Endodermal cell (in vitro differentiated cells): Measurements from ENCODE around the gene PRSS8. TPM values are rescaled to one million over a fixed set of nuclear protein-coding genes. Genes with fewer than 3 reads are reported as not detected.

Source experiments
- DNase-seq: peaks from one replicate; pipeline ENCODE4 v3.0.0-alpha.2; 2017
- H3K27ac ChIP-seq: 2 replicates; pipeline ENCODE4 v1.5.1; 2013; ENCODE audit warnings: mild to moderate bottlenecking, low read depth, low read length, moderate library complexity
- H3K27me3 ChIP-seq: 2 replicates; pipeline ENCODE4 v1.6.1; 2013; ENCODE audit warnings: mild to moderate bottlenecking, low read length, moderate library complexity; ENCODE audit not compliant: insufficient read depth, control insufficient read depth, poor library complexity, severe bottlenecking
- H3K36me3 ChIP-seq: 2 replicates; pipeline ENCODE4 v1.7.0; 2013; ENCODE audit warnings: mild to moderate bottlenecking, low read length, moderate library complexity; ENCODE audit not compliant: control insufficient read depth, insufficient read depth
- H3K4me1 ChIP-seq: one replicate; pipeline ENCODE4 v1.7.0; 2013; ENCODE audit warnings: low read length; ENCODE audit not compliant: control insufficient read depth, insufficient read depth
- H3K4me3 ChIP-seq: 2 replicates; pipeline ENCODE4 v1.5.1; 2013; ENCODE audit warnings: mild to moderate bottlenecking, low read length, moderate library complexity
- H3K9ac ChIP-seq: 2 replicates; pipeline ENCODE4 v1.6.1; 2013; ENCODE audit warnings: mild to moderate bottlenecking, low read length, moderate library complexity; ENCODE audit not compliant: poor library complexity, severe bottlenecking; ENCODE audit errors: extremely low read depth
- H3K9me3 ChIP-seq: 2 replicates; pipeline ENCODE4 v1.6.1; 2013; ENCODE audit warnings: mild to moderate bottlenecking, low read length, moderate library complexity; ENCODE audit not compliant: control insufficient read depth
- H3K27ac Mint-ChIP-seq: 2 replicates; pipeline ENCODE4 v1.8.0; 2020; ENCODE audit warnings: mixed read lengths
- H3K27me3 Mint-ChIP-seq: 2 replicates; pipeline ENCODE4 v1.8.0; 2021; ENCODE audit warnings: mild to moderate bottlenecking, mixed read lengths; ENCODE audit not compliant: insufficient read depth
- H3K36me3 Mint-ChIP-seq: 2 replicates; pipeline ENCODE4 v1.8.0; 2020; ENCODE audit warnings: low read depth, mixed read lengths
- H3K4me1 Mint-ChIP-seq: 2 replicates; pipeline ENCODE4 v1.8.0; 2020; ENCODE audit warnings: mixed read lengths
- H3K4me3 Mint-ChIP-seq: 2 replicates; pipeline ENCODE4 v1.8.0; 2020; ENCODE audit warnings: mild to moderate bottlenecking, moderate library complexity, mixed read lengths
- H3K9me3 Mint-ChIP-seq: 2 replicates; pipeline ENCODE4 v1.8.0; 2020; ENCODE audit warnings: mild to moderate bottlenecking, mixed read lengths
- CTCF ChIP-seq: fragments of 200-600 bp; sonication (generic); conservative IDR thresholded peaks from 2 replicates; pipeline ENCODE4 v1.5.0; 2021; ENCODE audit warnings: antibody characterized with exemption, mild to moderate bottlenecking
- WGBS, 2 experiments: methylation state at CpG; one replicate each; pipeline versions ENCODE4 v1.1.5 to v1.1.7; 2013; ENCODE audit warnings: missing lambda C conversion rate in 2 of 2, mixed read lengths in 1 of 2; ENCODE audit not compliant: insufficient coverage in 1 of 2, insufficient read length in 1 of 2; 5-methylcytosine and 5-hydroxymethylcytosine counted together
- total RNA-seq, 2 donors: library from RNA; stranded (reverse); fragmentation: NEBNext Ultra II Directional in 1 of 2; extraction: Animal tissue kit (Norgen Biotek cat#: 25700) in 1 of 2; gene quantifications; 2 replicates in 1 of 2; 3 replicates in 1 of 2; pipeline ENCODE4 v1.2.1, GENCODE V29; 2021

The PRSS8 gene
- total RNA-seq, 2 donors from 2014 or later = 79.7 to 80.1 TPM

DNA sequence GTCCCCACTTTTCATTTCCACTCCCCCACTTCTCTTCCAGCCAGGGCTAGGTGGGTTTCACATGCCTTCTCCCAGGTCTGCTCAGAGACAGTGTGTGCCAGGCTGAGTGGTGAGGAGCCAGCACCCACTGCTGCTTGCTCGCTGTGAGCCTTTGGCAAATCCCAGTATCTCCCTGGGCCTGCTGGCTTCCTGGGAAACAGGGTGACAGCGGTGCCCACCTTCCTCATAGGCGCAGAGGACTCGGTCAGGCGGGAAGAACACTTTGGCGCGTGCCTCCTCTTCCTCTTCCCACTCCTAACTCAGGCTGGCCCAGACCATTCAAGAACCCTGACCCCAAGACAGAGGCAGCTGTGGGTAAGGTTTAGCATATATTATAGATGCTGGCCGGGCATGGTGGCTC lies 46.3 kb downstream of the PRSS8 start:
- Mint-ChIP-seq H3K9me3 (no peaks in the 10 kb centered on the region), H3K36me3 (peaks cover 16% of the 10 kb centered on the region), H3K4me3 (no peak overlapping the region), H3K27me3 (no peaks in the 10 kb centered on the region), H3K4me1 (peaks cover 1% of the 10 kb centered on the region), H3K27ac (no peak overlapping the region)
- Histone ChIP-seq H3K27ac (no peak overlapping the region), H3K27me3 (no peaks in the 10 kb centered on the region), H3K9me3 (no peaks in the 10 kb centered on the region), H3K36me3 (peaks cover 23% of the 10 kb centered on the region), H3K4me1 (no peaks in the 10 kb centered on the region), H3K4me3 (no peak overlapping the region), H3K9ac (no peak overlapping the region)
- DNase-seq = no peak
- TF ChIP-seq CTCF = no peak
- WGBS, 2 experiments = 97 to 98% methylated on average over 6 to 8 of the region's 8 CpGs

DNA sequence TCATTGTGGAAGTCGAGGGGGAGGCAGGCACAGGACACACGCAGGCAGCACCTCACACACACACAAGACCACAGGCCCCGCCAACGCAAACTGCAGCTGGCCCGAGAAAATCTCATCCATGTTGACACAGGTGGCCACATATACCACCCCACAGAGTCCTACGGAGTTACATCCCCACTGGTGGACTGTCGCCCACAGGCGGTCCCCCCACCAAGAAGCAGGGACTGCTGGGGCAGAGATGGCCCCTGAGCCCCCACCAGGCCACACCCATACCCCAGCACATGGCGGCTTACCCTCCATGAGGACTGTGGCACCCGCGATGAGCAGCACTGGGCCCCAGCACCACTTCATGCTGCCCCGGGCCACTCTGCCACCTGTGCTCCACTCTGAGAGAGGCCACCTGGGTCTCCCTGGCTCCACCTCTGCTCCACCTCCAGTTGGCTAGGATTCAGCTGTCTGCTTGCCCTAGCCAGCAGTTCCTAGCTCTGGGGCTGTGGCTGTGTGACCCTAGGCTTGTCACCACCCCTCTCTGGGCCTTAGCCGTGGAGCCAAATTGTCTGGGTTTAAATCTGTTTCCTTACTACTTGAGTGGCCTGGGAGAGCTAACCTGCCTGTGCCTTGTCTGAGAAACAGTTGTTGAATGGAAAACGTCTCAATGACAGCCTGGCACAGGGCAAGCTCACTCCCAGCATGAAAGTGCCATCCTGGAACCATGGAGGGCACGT lies 46.9 kb downstream of the PRSS8 start, which contains the start of gene PRSS53:
TSS of gene PRSS53 (minus strand) at position 485 of the 725 bp plus-strand sequence. CDS start at position 351, 134 bp downstream.
- peak; percentile 43 for DNase-seq
- Histone ChIP-seq H3K27me3 (no peaks in the 10 kb centered on the region), H3K27ac (no peak within 1 kb of the TSS), H3K4me1 (no peaks in the 10 kb centered on the region), H3K4me3 (no peak within 1 kb of the TSS), H3K9ac (no peak within 1 kb of the TSS), H3K36me3 (peaks cover 23% of the 10 kb centered on the region), H3K9me3 (no peaks in the 10 kb centered on the region)
- Mint-ChIP-seq H3K9me3 (no peaks in the 10 kb centered on the region), H3K27ac (no peak within 1 kb of the TSS), H3K4me3 (no peak within 1 kb of the TSS), H3K36me3 (peaks cover 16% of the 10 kb centered on the region), H3K27me3 (no peaks in the 10 kb centered on the region), H3K4me1 (no peaks in the 10 kb centered on the region)
- no peak for TF ChIP-seq CTCF
- WGBS, 2 experiments = 92 to 97% methylated on average over 10 to 15 of the region's 15 CpGs

GRCh38 chr16:31087971-31088370 lies 47.6 kb downstream of the PRSS8 start:
- H3K27me3 ChIP-seq = no peaks in the 10 kb centered on the region
- no peak for TF ChIP-seq CTCF
- Mint-ChIP-seq H3K4me1 (no peaks in the 10 kb centered on the region), H3K9me3 (no peaks in the 10 kb centered on the region), H3K27me3 (no peaks in the 10 kb centered on the region), H3K27ac (no peak overlapping the region), H3K4me3 (no peak overlapping the region), H3K36me3 (peaks cover 18% of the 10 kb centered on the region)
- H3K9ac ChIP-seq = no peak overlapping the region
- 89% methylated on average over 5 of the region's 5 CpGs; no CpG with 5 or more reads in 1 of the 2 experiments for WGBS, 2 experiments
- no peaks in the 10 kb centered on the region for H3K4me1 ChIP-seq
- peak; percentile 21 for DNase-seq
- H3K27ac ChIP-seq = no peak overlapping the region
- H3K4me3 ChIP-seq = no peak overlapping the region
- H3K9me3 ChIP-seq = no peaks in the 10 kb centered on the region
- peaks cover 23% of the 10 kb centered on the region for H3K36me3 ChIP-seq
